ENCODE results near the gene PSTPIP2. TPM values are rescaled to one million over a fixed set of nuclear protein-coding genes. Genes with fewer than 3 reads are reported as not detected.
A peak's percentile ranks its signal among the peaks of the same experiment; 100 is the strongest.
"Not testable (repeated sequence)": the region's sequence is repeated elsewhere in the genome, so short reads cannot be mapped to it uniquely, and the experiment has no call there.

PSTPIP2 gene
- total RNA-seq, 1 experiment from 2014 or later: not detected

- Histone ChIP-seq H3K9me3 (ENCODE audit: insufficient read depth, low read depth) (no peaks in the 10 kb centered on the region), H3K27ac (0 out of 2 replicates have a peak overlapping the region, but pooled peaks have one; percentile 55), H4K20me1 (ENCODE audit: insufficient read depth) (peaks cover 13% of the 10 kb centered on the region), H2AFZ (peak overlapping the region; percentile 99), H3K36me3 (ENCODE audit: low read depth) (peaks cover 16% of the 10 kb centered on the region), H3F3A (ENCODE audit: insufficient read depth, low read depth) (peaks cover 8% of the 10 kb centered on the region), H3K4me1 (replicated peaks; ENCODE audit: insufficient read depth) (peaks cover 21% of the 10 kb centered on the region), H3K9me2 (ENCODE audit: insufficient read depth) (no peaks in the 10 kb centered on the region), H3K4me3 (peak overlapping the region; percentile 100), H3K27me3 (ENCODE audit: insufficient read depth, low read depth) (no peaks in the 10 kb centered on the region), H3K79me2 (ENCODE audit: low read depth) (peaks cover 57% of the 10 kb centered on the region), H3K4me2 (peak overlapping the region; percentile 90)
- TF ChIP-seq EZH2 (IDR thresholded peaks at IDR 0.05; ENCODE audit: low read depth) (no peak), CTCF (conservative IDR thresholded peaks at IDR 0.05) (no peak)
- BruUV-seq (replicated peaks): no TSS peak
- intact Hi-C loops (cut with micrococcal nuclease; ENCODE audit: unreplicated experiment): no loop called here
- CTCF ChIA-PET: no interaction called here
- POLR2A ChIA-PET (ENCODE audit: unreplicated experiment): no interaction called here
- DNase-seq: no peak
These were observed 24.7 kb upstream of the PSTPIP2 start for GRCh38 chr18:46096651-46097300.

GRCh38 chr18:46095532-46095931 is 23.5 kb upstream of the PSTPIP2 start:
- Histone ChIP-seq H3K4me2 (peak overlapping the region; percentile 90; the same call in 1 of the 2 replicates), H4K20me1 (ENCODE audit: insufficient read depth) (peaks cover 14% of the 10 kb centered on the region), H3K4me1 (replicated peaks; ENCODE audit: insufficient read depth) (peaks cover 21% of the 10 kb centered on the region), H3K27me3 (ENCODE audit: insufficient read depth, low read depth) (no peaks in the 10 kb centered on the region), H3K9me2 (ENCODE audit: insufficient read depth) (no peaks in the 10 kb centered on the region), H3K9me3 (ENCODE audit: insufficient read depth, low read depth) (no peaks in the 10 kb centered on the region), H3F3A (ENCODE audit: insufficient read depth, low read depth) (peaks cover 8% of the 10 kb centered on the region), H3K36me3 (ENCODE audit: low read depth) (peaks cover 28% of the 10 kb centered on the region), H2AFZ (no peak overlapping the region), H3K4me3 (no peak overlapping the region), H3K27ac (no peak overlapping the region), H3K79me2 (ENCODE audit: low read depth) (peaks cover 67% of the 10 kb centered on the region)
- BruUV-seq (replicated peaks): no TSS peak
- no peak for DNase-seq
- intact Hi-C loops (cut with micrococcal nuclease; ENCODE audit: unreplicated experiment): no loop called here
- ChIA-PET POLR2A (ENCODE audit: unreplicated experiment) (no interaction called here), CTCF (no interaction called here)
- TF ChIP-seq CTCF (conservative IDR thresholded peaks at IDR 0.05) (no peak), EZH2 (IDR thresholded peaks at IDR 0.05; ENCODE audit: low read depth) (no peak)

- BruUV-seq (replicated peaks); CTCF ChIA-PET; H3F3A ChIP-seq (ENCODE audit: insufficient read depth, low read depth); H3K27me3 ChIP-seq (ENCODE audit: insufficient read depth, low read depth); H3K4me1 ChIP-seq (replicated peaks; ENCODE audit: insufficient read depth); DNase-seq; H3K9me3 ChIP-seq (ENCODE audit: insufficient read depth, low read depth); H3K27ac ChIP-seq; H2AFZ ChIP-seq; POLR2A ChIA-PET (ENCODE audit: unreplicated experiment); intact Hi-C loops (cut with micrococcal nuclease; ENCODE audit: unreplicated experiment); H3K4me2 ChIP-seq; H3K9me2 ChIP-seq (ENCODE audit: insufficient read depth); H4K20me1 ChIP-seq (ENCODE audit: insufficient read depth); H3K4me3 ChIP-seq: not testable (repeated sequence)
- H3K36me3 ChIP-seq (ENCODE audit: low read depth): peaks cover 73% of the 10 kb centered on the region
- H3K79me2 ChIP-seq (ENCODE audit: low read depth): peaks cover 21% of the 10 kb centered on the region
These were observed 16.4 kb upstream of the PSTPIP2 start for GRCh38 chr18:46088501-46088900.

- no peak for DNase-seq
- peaks cover 7% of the 10 kb centered on the region; the same call in 1 of the 2 replicates for H3F3A ChIP-seq (ENCODE audit: insufficient read depth, low read depth)
- ChIA-PET POLR2A (ENCODE audit: unreplicated experiment) (no interaction called here), CTCF (no interaction called here)
- TF ChIP-seq CTCF (conservative IDR thresholded peaks at IDR 0.05) (no peak), EZH2 (IDR thresholded peaks at IDR 0.05; ENCODE audit: low read depth) (no peak)
- H3K4me3 ChIP-seq: no peak overlapping the region
- peaks cover 45% of the 10 kb centered on the region for H3K36me3 ChIP-seq (ENCODE audit: low read depth)
- H3K27me3 ChIP-seq (ENCODE audit: insufficient read depth, low read depth): no peaks in the 10 kb centered on the region
- H3K4me2 ChIP-seq: no peak overlapping the region
- no peak overlapping the region for H3K27ac ChIP-seq
- no TSS peak for BruUV-seq (replicated peaks)
- intact Hi-C loops (cut with micrococcal nuclease; ENCODE audit: unreplicated experiment): no loop called here
- H3K4me1 ChIP-seq (replicated peaks; ENCODE audit: insufficient read depth): no peaks in the 10 kb centered on the region
- H3K9me2 ChIP-seq (ENCODE audit: insufficient read depth): no peaks in the 10 kb centered on the region
- H3K79me2 ChIP-seq (ENCODE audit: low read depth): no peaks in the 10 kb centered on the region; the same call in 1 of the 2 replicates
- H2AFZ ChIP-seq: no peak overlapping the region
- no peaks in the 10 kb centered on the region for H3K9me3 ChIP-seq (ENCODE audit: insufficient read depth, low read depth)
- H4K20me1 ChIP-seq (ENCODE audit: insufficient read depth): no peaks in the 10 kb centered on the region; the same call in 1 of the 2 replicates
These were observed 12.4 kb upstream of the PSTPIP2 start for GRCh38 chr18:46084431-46084830.

All from PC-9 (cell line).